ENCODE data around the gene OBSCN. TPM values are rescaled to one million over a fixed set of nuclear protein-coding genes. Genes with fewer than 3 reads are reported as not detected.

OBSCN gene
- total and polyA plus RNA-seq, 2 of the 13 experiments (the other 11 are each of a cell fraction or from before 2014, with no cell fraction given) = 0.20 TPM

GRCh38 chr1:228198977-228199590 is 8.8 kb upstream of the OBSCN start:
- CTCF ChIA-PET (ENCODE audit: low intra/inter-chr PET ratio, low total read pairs) = no interaction called here
- in situ Hi-C loops (cut with HindIII; ENCODE audit: extremely low pct_ligation_motif_present, low pct_unique_long_range_greater_than_20kb) = loop anchor here (10.0 kb wide), 1 partner anchor 204 kb away; no protein-coding TSS in a partner anchor
- FAIRE-seq = no peak

GRCh38 chr1:228204958-228205357 is 2.9 kb upstream of the OBSCN start:
- in situ Hi-C loops (cut with HindIII; ENCODE audit: extremely low pct_ligation_motif_present, low pct_unique_long_range_greater_than_20kb) = no loop called here
- POLR2A ChIA-PET = no interaction called here
- Histone ChIP-seq H2AFZ (ENCODE audit: low read length) (no peak overlapping the region), H3K4me1 (ENCODE audit: insufficient read depth, low read length) (no peaks in the 10 kb centered on the region), H3K36me3 (replicated peaks in 1 of 2; ENCODE audit: control insufficient read depth in 1 of 2, insufficient read depth in 2 of 2, low read length in 2 of 2) (no peaks in the 10 kb centered on the region), H3K79me2 (ENCODE audit: insufficient read depth, low read length) (no peaks in the 10 kb centered on the region), H3K27ac (ENCODE audit: extremely low read length, insufficient read depth, low read length) (no peak overlapping the region), H4K20me1 (ENCODE audit: insufficient read depth, low read length) (no peaks in the 10 kb centered on the region), H3K9ac (ENCODE audit: insufficient read depth, low read depth, low read length) (no peak overlapping the region), H3K4me2 (ENCODE audit: low read depth, low read length) (no peak overlapping the region), H3K4me3 (replicated peaks in 1 of 3; ENCODE audit: insufficient read depth in 1 of 3, low read depth in 2 of 3, low read length in 3 of 3) (no peak overlapping the region), H3K27me3 (ENCODE audit: control insufficient read depth in 1 of 2, insufficient read depth in 2 of 2, low read length in 2 of 2) (peaks cover 4 to 34% of the 10 kb centered on the region in 2 experiments; a peak in 4 of 5 replicates), H3K9me3 (ENCODE audit: low read length) (no peaks in the 10 kb centered on the region; the same call in 1 of the 2 replicates)
- 27% methylated on average over 8 of the region's 8 CpGs for WGBS (ENCODE audit: low lambda C conversion rate)
- DNase-seq (ENCODE audit: low spot score) (no peak), ATAC-seq (no peak), FAIRE-seq (no peak)
- intact Hi-C loops (cut with micrococcal nuclease; ENCODE audit: unreplicated experiment) = no loop called here
- CTCF ChIA-PET (ENCODE audit: low intra/inter-chr PET ratio, low total read pairs) = no interaction called here
- no TSS peak for BruUV-seq (replicated peaks)
- TF ChIP-seq STAT5B (CRISPR knock-in tag; IDR thresholded peaks at IDR 0.05) (no peak), ZKSCAN1 (IDR thresholded peaks at IDR 0.05; ENCODE audit: low read length) (no peak), ZBTB10 (CRISPR knock-in tag; IDR thresholded peaks at IDR 0.05; ENCODE audit: borderline replicate concordance) (no peak), YEATS4 (CRISPR knock-in tag; IDR thresholded peaks at IDR 0.05; ENCODE audit: borderline replicate concordance) (no peak), STAT6 (CRISPR knock-in tag; IDR thresholded peaks at IDR 0.05; ENCODE audit: borderline replicate concordance) (no peak)

More at GRCh38 chr1:228198977-228199590, 8.8 kb upstream of the OBSCN start:
- no peaks in the 10 kb centered on the region for H3K4me1 ChIP-seq (ENCODE audit: insufficient read depth, low read length)
- WGBS (ENCODE audit: low lambda C conversion rate) = 3% methylated on average over 2 of the region's 2 CpGs
- H3K4me3 ChIP-seq (replicated peaks in 1 of 3; ENCODE audit: insufficient read depth in 1 of 3, low read depth in 2 of 3, low read length in 3 of 3) = no peak overlapping the region
- no peak for TF ChIP-seq ZNF367 (CRISPR knock-in tag; IDR thresholded peaks at IDR 0.05; ENCODE audit: borderline replicate concordance)
- TF ChIP-seq TAF15 (IDR thresholded peaks at IDR 0.05; ENCODE audit: low read depth, low read length, poor library complexity, severe bottlenecking) = no peak
- TF ChIP-seq ATF7-NPFF (CRISPR knock-in tag; IDR thresholded peaks at IDR 0.05; ENCODE audit: low read depth) = no peak
- peak; percentile 100 for TF ChIP-seq ZNF317 (CRISPR knock-in tag; IDR thresholded peaks at IDR 0.05)
- no peak for TF ChIP-seq MATR3 (CRISPR knock-in tag; IDR thresholded peaks at IDR 0.05)
- TF ChIP-seq ZBTB46 (CRISPR knock-in tag; IDR thresholded peaks at IDR 0.05; ENCODE audit: borderline replicate concordance) = no peak
- ATAC-seq = no peak
- POLR2A ChIA-PET = no interaction called here
- no TSS peak for BruUV-seq (replicated peaks)
- H3K9ac ChIP-seq (ENCODE audit: insufficient read depth, low read depth, low read length) = no peak overlapping the region
- no peaks in the 10 kb centered on the region for H3K36me3 ChIP-seq (replicated peaks in 1 of 2; ENCODE audit: control insufficient read depth in 1 of 2, insufficient read depth in 2 of 2, low read length in 2 of 2)
- peaks cover 17% of the 10 kb centered on the region for H3K9me3 ChIP-seq (ENCODE audit: low read length)
- H2AFZ ChIP-seq (ENCODE audit: low read length) = no peak overlapping the region
- no peak overlapping the region for H3K27ac ChIP-seq (ENCODE audit: extremely low read length, insufficient read depth, low read length)
- H3K79me2 ChIP-seq (ENCODE audit: insufficient read depth, low read length) = no peaks in the 10 kb centered on the region
- no peaks in the 10 kb centered on the region for H4K20me1 ChIP-seq (ENCODE audit: insufficient read depth, low read length)
- intact Hi-C loops (cut with micrococcal nuclease; ENCODE audit: unreplicated experiment) = no loop called here
- peaks cover 0 to 6% of the 10 kb centered on the region in 2 experiments; a peak in 1 of 5 replicates for H3K27me3 ChIP-seq (ENCODE audit: control insufficient read depth in 1 of 2, insufficient read depth in 2 of 2, low read length in 2 of 2)
- DNase-seq (ENCODE audit: low spot score) = no peak
- no peak overlapping the region for H3K4me2 ChIP-seq (ENCODE audit: low read depth, low read length)
